ENCODE results near the gene MON1A. TPM values are rescaled to one million over a fixed set of nuclear protein-coding genes. Genes with fewer than 3 reads are reported as not detected.

The MON1A gene
- total RNA-seq, 1 experiment from 2014 or later, result 9.0 TPM

DNA sequence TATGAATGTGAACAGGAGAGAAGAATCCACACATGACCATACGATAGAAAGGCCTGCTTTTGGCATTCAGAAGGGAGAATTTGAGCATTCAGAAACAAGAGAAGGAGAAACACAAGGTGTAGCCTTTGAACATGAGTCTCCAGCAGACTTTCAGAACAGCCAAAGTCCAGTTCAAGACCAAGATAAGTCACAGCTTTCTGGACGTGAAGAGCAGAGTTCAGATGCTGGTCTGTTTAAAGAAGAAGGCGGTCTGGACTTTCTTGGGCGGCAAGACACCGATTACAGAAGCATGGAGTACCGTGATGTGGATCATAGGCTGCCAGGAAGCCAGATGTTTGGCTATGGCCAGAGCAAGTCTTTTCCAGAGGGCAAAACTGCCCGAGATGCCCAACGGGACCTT is 38.7 kb upstream of the MON1A start:
- POLR2A ChIA-PET, result no interaction called here
- CTCF ChIA-PET, result no interaction called here
- no peaks in the 10 kb centered on the region for H3K9me2 ChIP-seq (ENCODE audit: insufficient read depth)
- no peak overlapping the region for H3K4me2 ChIP-seq (ENCODE audit: low read length)
- H3K9me3 ChIP-seq (ENCODE audit: control insufficient read depth in 1 of 2, insufficient read depth in 1 of 2, low read depth in 1 of 2, low read length in 2 of 2), result no peaks in the 10 kb centered on the region
- H4K20me1 ChIP-seq (ENCODE audit: insufficient read depth), result no peaks in the 10 kb centered on the region
- no peak overlapping the region for H3K27ac ChIP-seq (ENCODE audit: low read depth, low read length)
- H3K9ac ChIP-seq (ENCODE audit: low read length), result no peak overlapping the region
- no TSS peak for BruUV-seq (replicated peaks)
- intact Hi-C loops (cut with micrococcal nuclease), result no loop called here
- ATAC-seq (no peak), DNase-seq (ENCODE audit: low read depth, low spot score) (no peak)
- no peaks in the 10 kb centered on the region for H3K27me3 ChIP-seq (ENCODE audit: insufficient read depth, low read length)
- H3K4me1 ChIP-seq (ENCODE audit: control insufficient read depth in 1 of 2, insufficient read depth in 2 of 2, low read length in 2 of 2), result no peaks in the 10 kb centered on the region
- peaks cover 66% of the 10 kb centered on the region for H3K79me2 ChIP-seq (ENCODE audit: insufficient read depth, low read length)
- no peak for TF ChIP-seq CEBPB (IDR thresholded peaks at IDR 0.05; ENCODE audit: low read depth)
- no peak for TF ChIP-seq ZFX (IDR thresholded peaks at IDR 0.05)
- no peak for TF ChIP-seq TCF7L2 (IDR thresholded peaks at IDR 0.05; ENCODE audit: borderline replicate concordance, extremely low read depth, insufficient read depth, insufficient read length)
- TF ChIP-seq JUND (IDR thresholded peaks at IDR 0.05), result no peak
- TF ChIP-seq, protein P1, sequence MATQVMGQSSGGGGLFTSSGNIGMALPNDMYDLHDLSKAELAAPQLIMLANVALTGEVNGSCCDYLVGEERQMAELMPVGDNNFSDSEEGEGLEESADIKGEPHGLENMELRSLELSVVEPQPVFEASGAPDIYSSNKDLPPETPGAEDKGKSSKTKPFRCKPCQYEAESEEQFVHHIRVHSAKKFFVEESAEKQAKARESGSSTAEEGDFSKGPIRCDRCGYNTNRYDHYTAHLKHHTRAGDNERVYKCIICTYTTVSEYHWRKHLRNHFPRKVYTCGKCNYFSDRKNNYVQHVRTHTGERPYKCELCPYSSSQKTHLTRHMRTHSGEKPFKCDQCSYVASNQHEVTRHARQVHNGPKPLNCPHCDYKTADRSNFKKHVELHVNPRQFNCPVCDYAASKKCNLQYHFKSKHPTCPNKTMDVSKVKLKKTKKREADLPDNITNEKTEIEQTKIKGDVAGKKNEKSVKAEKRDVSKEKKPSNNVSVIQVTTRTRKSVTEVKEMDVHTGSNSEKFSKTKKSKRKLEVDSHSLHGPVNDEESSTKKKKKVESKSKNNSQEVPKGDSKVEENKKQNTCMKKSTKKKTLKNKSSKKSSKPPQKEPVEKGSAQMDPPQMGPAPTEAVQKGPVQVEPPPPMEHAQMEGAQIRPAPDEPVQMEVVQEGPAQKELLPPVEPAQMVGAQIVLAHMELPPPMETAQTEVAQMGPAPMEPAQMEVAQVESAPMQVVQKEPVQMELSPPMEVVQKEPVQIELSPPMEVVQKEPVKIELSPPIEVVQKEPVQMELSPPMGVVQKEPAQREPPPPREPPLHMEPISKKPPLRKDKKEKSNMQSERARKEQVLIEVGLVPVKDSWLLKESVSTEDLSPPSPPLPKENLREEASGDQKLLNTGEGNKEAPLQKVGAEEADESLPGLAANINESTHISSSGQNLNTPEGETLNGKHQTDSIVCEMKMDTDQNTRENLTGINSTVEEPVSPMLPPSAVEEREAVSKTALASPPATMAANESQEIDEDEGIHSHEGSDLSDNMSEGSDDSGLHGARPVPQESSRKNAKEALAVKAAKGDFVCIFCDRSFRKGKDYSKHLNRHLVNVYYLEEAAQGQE (IDR thresholded peaks at IDR 0.05; ENCODE audit: low read depth), result no peak
- TF ChIP-seq SIN3A (IDR thresholded peaks at IDR 0.05; ENCODE audit: low read depth), result no peak
- no peak for TF ChIP-seq RAD21 (IDR thresholded peaks at IDR 0.05; ENCODE audit: low read depth)
- no peak for TF ChIP-seq FOSL1 (IDR thresholded peaks at IDR 0.05; ENCODE audit: low read depth)
- TF ChIP-seq, protein P2, sequence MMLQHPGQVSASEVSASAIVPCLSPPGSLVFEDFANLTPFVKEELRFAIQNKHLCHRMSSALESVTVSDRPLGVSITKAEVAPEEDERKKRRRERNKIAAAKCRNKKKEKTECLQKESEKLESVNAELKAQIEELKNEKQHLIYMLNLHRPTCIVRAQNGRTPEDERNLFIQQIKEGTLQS (IDR thresholded peaks at IDR 0.05), result no peak
- TF ChIP-seq SRF (IDR thresholded peaks at IDR 0.05; ENCODE audit: low read depth), result no peak
- TF ChIP-seq POLR2A (IDR thresholded peaks at IDR 0.05; ENCODE audit: borderline replicate concordance, extremely low read depth, insufficient read depth, insufficient read length), result no peak
- TF ChIP-seq CBX3 (IDR thresholded peaks at IDR 0.05; ENCODE audit: low read depth), result no peak
- TF ChIP-seq EGR1 (IDR thresholded peaks at IDR 0.05; ENCODE audit: low read depth), result no peak
- TF ChIP-seq, protein P3, sequence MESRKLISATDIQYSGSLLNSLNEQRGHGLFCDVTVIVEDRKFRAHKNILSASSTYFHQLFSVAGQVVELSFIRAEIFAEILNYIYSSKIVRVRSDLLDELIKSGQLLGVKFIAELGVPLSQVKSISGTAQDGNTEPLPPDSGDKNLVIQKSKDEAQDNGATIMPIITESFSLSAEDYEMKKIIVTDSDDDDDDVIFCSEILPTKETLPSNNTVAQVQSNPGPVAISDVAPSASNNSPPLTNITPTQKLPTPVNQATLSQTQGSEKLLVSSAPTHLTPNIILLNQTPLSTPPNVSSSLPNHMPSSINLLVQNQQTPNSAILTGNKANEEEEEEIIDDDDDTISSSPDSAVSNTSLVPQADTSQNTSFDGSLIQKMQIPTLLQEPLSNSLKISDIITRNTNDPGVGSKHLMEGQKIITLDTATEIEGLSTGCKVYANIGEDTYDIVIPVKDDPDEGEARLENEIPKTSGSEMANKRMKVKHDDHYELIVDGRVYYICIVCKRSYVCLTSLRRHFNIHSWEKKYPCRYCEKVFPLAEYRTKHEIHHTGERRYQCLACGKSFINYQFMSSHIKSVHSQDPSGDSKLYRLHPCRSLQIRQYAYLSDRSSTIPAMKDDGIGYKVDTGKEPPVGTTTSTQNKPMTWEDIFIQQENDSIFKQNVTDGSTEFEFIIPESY (IDR thresholded peaks at IDR 0.05; ENCODE audit: extremely low read depth, insufficient replicate concordance, low read length), result no peak
- no peak for TF ChIP-seq EZH2 (IDR thresholded peaks at IDR 0.05)
- TF ChIP-seq POLR2AphosphoS5 (IDR thresholded peaks at IDR 0.05; ENCODE audit: low read depth, low read length), result no peak
- no peak for TF ChIP-seq EZH2phosphoT487 (IDR thresholded peaks at IDR 0.05; ENCODE audit: borderline replicate concordance)
- TF ChIP-seq SP1 (IDR thresholded peaks at IDR 0.05; ENCODE audit: low read depth), result no peak
- TF ChIP-seq ZNF274 (IDR thresholded peaks at IDR 0.05; ENCODE audit: low read depth, low read length), result no peak
- TF ChIP-seq ELF1 (IDR thresholded peaks at IDR 0.05; ENCODE audit: borderline replicate concordance, low read depth), result no peak
- RAD21 ChIA-PET (ENCODE audit: low non-redundant PET in 1 of 2, low total read pairs in 2 of 2, uncharacterized antibody in 2 of 2, unreplicated experiment in 2 of 2), result no interaction called here
- no peak overlapping the region for H2AFZ ChIP-seq (ENCODE audit: low read depth, low read length, poor library complexity, severe bottlenecking)
- peaks cover 6 to 7% of the 10 kb centered on the region in 2 experiments; a peak in 3 of 4 replicates for H3K36me3 ChIP-seq (ENCODE audit: control insufficient read depth in 1 of 2, insufficient read depth in 2 of 2, low read length in 2 of 2)
- H3K4me3 ChIP-seq (replicated peaks in 1 of 2; ENCODE audit: low read depth in 1 of 2, low read length in 2 of 2), result no peak overlapping the region
